Measurements from ENCODE around the gene SMARCB1. TPM values are rescaled to one million over a fixed set of nuclear protein-coding genes. Genes with fewer than 3 reads are reported as not detected.

The SMARCB1 gene
- total and polyA plus RNA-seq, 2 of the 4 experiments (the other 2 are of a cell fraction), result 110 to 159 TPM

DNA sequence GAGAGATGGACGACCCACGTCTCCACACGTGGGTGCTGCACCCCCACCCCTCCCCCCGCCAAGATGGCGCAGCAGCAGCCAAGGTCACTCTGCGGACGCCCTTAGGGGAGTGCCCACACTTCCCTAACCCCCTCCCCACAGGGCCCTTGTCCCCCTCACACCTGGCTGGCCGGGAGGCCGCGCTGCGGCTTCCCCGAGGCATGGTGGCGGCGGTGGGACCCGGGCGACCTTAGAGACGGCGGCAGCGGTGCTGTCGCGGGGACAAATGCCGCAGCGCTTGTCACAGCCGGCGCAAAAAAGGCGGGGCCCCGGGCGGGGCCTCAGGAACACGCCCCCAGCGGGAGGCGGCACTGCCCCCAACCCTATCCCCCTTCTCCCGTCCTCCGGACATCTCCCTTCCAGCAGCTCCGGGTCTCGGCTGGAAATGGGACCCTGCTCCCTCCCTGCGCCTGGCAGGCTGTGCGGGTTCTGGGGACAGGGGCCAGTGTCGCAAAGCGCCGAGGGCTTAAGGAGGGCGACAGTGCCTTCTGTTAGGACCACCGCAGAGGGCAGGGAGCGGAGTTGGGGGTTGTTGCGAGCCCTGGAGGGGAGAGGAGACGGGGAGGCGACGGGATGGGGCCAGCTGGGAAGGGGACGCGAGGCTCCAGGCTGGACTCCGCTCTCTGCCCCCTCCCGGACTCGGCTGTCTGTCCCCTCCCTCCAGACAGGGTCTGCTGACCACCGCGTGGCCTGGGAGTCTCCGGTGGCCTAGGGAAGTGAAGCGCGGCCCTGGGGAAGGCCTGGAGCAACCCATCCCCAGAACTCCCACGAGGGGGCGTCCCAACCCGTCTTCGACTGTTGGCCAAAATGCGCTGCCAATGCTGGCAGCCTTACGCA lies 18.9 kb upstream of the SMARCB1 start, which contains the start of gene CHCHD10:
Gene CHCHD10 (minus strand): TSS at position 300 of the 876 bp plus-strand sequence. CDS start 98 bp downstream, at position 202.
- Histone ChIP-seq H4K8ac (ENCODE audit: low read depth in 2 of 2, low read length in 2 of 2) (peak within 1 kb of the TSS; percentile 87 to 93), H3K18ac (ENCODE audit: low read depth, low read length) (no peak within 1 kb of the TSS), H2AK5ac (ENCODE audit: low read depth, low read length) (0 out of 2 replicates have a peak within 1 kb of the TSS, but pooled peaks have one; percentile 56), H3K4me1 (ENCODE audit: control insufficient read depth, insufficient read depth, low read length) (peaks cover 10% of the 10 kb centered on the region), H3K14ac (replicated peaks; ENCODE audit: low read depth, low read length) (peak within 1 kb of the TSS; percentile 89), H3K9ac (ENCODE audit: low read depth, low read length) (peak within 1 kb of the TSS; percentile 60), H3K27me3 (ENCODE audit: control insufficient read depth, insufficient read depth, low read length) (no peaks in the 10 kb centered on the region), H2AK9ac (replicated peaks; ENCODE audit: low read depth, low read length, poor library complexity) (peak within 1 kb of the TSS; percentile 81), H3K27ac (ENCODE audit: insufficient read depth, low read length) (no peak within 1 kb of the TSS), H3K4me3 (ENCODE audit: insufficient read depth, low read depth, low read length) (peak within 1 kb of the TSS; percentile 43), H2BK20ac (ENCODE audit: low read depth, low read length) (no peak within 1 kb of the TSS; the same call in 1 of the 2 replicates), H2BK5ac (ENCODE audit: low read depth, low read length, poor library complexity, severe bottlenecking) (no peak within 1 kb of the TSS), H2BK15ac (ENCODE audit: low read depth, low read length) (no peak within 1 kb of the TSS), H3K79me1 (ENCODE audit: low read depth in 1 of 2, low read length in 2 of 2) (peaks cover 0 to under 1% of the 10 kb centered on the region in 2 experiments; a peak in 1 of 4 replicates), H2BK120ac (ENCODE audit: low read depth, low read length) (peak within 1 kb of the TSS; percentile 64; the same call in 1 of the 2 replicates), H3K4ac (ENCODE audit: low read depth, low read length) (peak within 1 kb of the TSS; percentile 80), H3K56ac (ENCODE audit: extremely low read depth, insufficient read depth, low read length) (no peak within 1 kb of the TSS), H2AFZ (replicated peaks; ENCODE audit: low read length, poor library complexity) (peak within 1 kb of the TSS; percentile 96), H3K4me2 (ENCODE audit: low read depth, low read length) (peak within 1 kb of the TSS; percentile 71), H3K9me3 (ENCODE audit: control insufficient read depth, insufficient read depth, low read length) (no peaks in the 10 kb centered on the region), H4K91ac (ENCODE audit: insufficient read depth, low read depth, low read length) (peak within 1 kb of the TSS; percentile 32; the same call in 1 of the 2 replicates), H3K36me3 (ENCODE audit: control insufficient read depth, insufficient read depth, low read length) (no peaks in the 10 kb centered on the region), H4K20me1 (ENCODE audit: insufficient read depth, low read length) (no peaks in the 10 kb centered on the region), H4K5ac (ENCODE audit: low read depth, low read length) (peak within 1 kb of the TSS; percentile 81), H3K9me1 (ENCODE audit: insufficient read depth, low read length) (peaks cover 6% of the 10 kb centered on the region; the same call in 1 of the 2 replicates), H3K23ac (ENCODE audit: low read depth, low read length) (no peak within 1 kb of the TSS)
- POLR2A ChIA-PET (ENCODE audit: unreplicated experiment), result no interaction called here
- in situ Hi-C loops (cut with MboI; ENCODE audit: low sequenced_read_pairs), result no loop called here
- dilution Hi-C loops (cut with HindIII; ENCODE audit: low sequenced_read_pairs, unreplicated experiment), result no loop called here
- WGBS, 2 experiments (ENCODE audit: extremely low coverage in 2 of 2, insufficient read length in 1 of 2), result 4% methylated on average over 13 of the region's 63 CpGs; no CpG with 5 or more reads in 1 of the 2 experiments
- ATAC-seq (ENCODE audit: low read depth) (peak; percentile 57), DNase-seq (peak; percentile 50)
- intact Hi-C loops (cut with micrococcal nuclease), result loop anchor here (5.0 kb wide), 1 partner anchor 226 kb away; no protein-coding TSS in a partner anchor
- CTCF ChIA-PET, result interaction anchor here (2.0 kb wide), 1 partner anchor 82 kb away, joined by 6 read pairs; no protein-coding TSS in a partner anchor
- no TSS peak for BruUV-seq (replicated peaks)
- TF ChIP-seq POLR2A (IDR thresholded peaks at IDR 0.05; ENCODE audit: low read depth, low read length), result no peak
- TF ChIP-seq, protein P1, sequence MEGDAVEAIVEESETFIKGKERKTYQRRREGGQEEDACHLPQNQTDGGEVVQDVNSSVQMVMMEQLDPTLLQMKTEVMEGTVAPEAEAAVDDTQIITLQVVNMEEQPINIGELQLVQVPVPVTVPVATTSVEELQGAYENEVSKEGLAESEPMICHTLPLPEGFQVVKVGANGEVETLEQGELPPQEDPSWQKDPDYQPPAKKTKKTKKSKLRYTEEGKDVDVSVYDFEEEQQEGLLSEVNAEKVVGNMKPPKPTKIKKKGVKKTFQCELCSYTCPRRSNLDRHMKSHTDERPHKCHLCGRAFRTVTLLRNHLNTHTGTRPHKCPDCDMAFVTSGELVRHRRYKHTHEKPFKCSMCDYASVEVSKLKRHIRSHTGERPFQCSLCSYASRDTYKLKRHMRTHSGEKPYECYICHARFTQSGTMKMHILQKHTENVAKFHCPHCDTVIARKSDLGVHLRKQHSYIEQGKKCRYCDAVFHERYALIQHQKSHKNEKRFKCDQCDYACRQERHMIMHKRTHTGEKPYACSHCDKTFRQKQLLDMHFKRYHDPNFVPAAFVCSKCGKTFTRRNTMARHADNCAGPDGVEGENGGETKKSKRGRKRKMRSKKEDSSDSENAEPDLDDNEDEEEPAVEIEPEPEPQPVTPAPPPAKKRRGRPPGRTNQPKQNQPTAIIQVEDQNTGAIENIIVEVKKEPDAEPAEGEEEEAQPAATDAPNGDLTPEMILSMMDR (conservative IDR thresholded peaks at IDR 0.05; ENCODE audit: low read depth, low read length), result peak; percentile 75
- TF ChIP-seq CEBPB (IDR thresholded peaks at IDR 0.05; ENCODE audit: low read depth, low read length), result no peak
- TF ChIP-seq SMC3 (IDR thresholded peaks at IDR 0.05; ENCODE audit: low read depth, low read length), result peak; percentile 70
- peak; percentile 65 for TF ChIP-seq RAD21 (IDR thresholded peaks at IDR 0.05; ENCODE audit: low read length)
